Gastroesophageal sphincter (tissue), 4 donors: ENCODE measurements around the gene JCHAIN. TPM values are rescaled to one million over a fixed set of nuclear protein-coding genes. Genes with fewer than 3 reads are reported as not detected.

Experiments used
- ATAC-seq: fragments of 150-250 bp; one replicate; pipeline ENCODE4 v1.9.1; 2016; ENCODE audit warnings: mild to moderate bottlenecking, moderate library complexity
- H3K27ac ChIP-seq, 4 donors: fragments of 200-600 bp; sonication (generic) in 3 of 4; 1 replicate in 3 of 4; 2 replicates in 1 of 4; pipeline ENCODE4 v1.5.1; 2016 to 2019
- H3K27me3 ChIP-seq: fragments of 200-600 bp; sonication (generic); one replicate; pipeline ENCODE4 v1.5.1; 2019
- H3K36me3 ChIP-seq, 2 donors: fragments of 200-600 bp; sonication (generic); one replicate each; pipeline ENCODE4 v1.5.1; 2019; ENCODE audit warnings: control low read depth in 1 of 2
- H3K4me1 ChIP-seq, 3 donors: fragments of 200-600 bp; sonication (generic); 1 replicate in 2 of 3; 2 replicates in 1 of 3; pipeline ENCODE4 v1.5.1; 2016 to 2019; ENCODE audit warnings: control low read depth in 2 of 3
- H3K4me3 ChIP-seq, 2 donors: fragments of 200-600 bp; sonication (generic); one replicate each; pipeline ENCODE4 v1.5.1; 2019; ENCODE audit warnings: mild to moderate bottlenecking in 1 of 2, moderate library complexity in 1 of 2
- H3K9me3 ChIP-seq, 3 donors: fragments of 200-600 bp; sonication (generic); one replicate each; pipeline ENCODE4 v1.5.1; 2017 to 2019; ENCODE audit warnings: control low read depth in 2 of 3
- EP300 ChIP-seq: sonication (generic); formaldehyde crosslinking; IDR thresholded peaks from one replicate; pipeline ENCODE4 v1.6.1; 2017; ENCODE audit warnings: antibody characterized with exemption, mild to moderate bottlenecking
- POLR2A ChIP-seq, 2 donors: fragments of 450-650 bp; IDR thresholded peaks; one replicate each; pipeline ENCODE4 v1.6.1; 2017; ENCODE audit warnings: antibody characterized with exemption in 2 of 2, mild to moderate bottlenecking in 2 of 2, moderate library complexity in 1 of 2
- POLR2AphosphoS5 ChIP-seq: sonication (generic); formaldehyde crosslinking; IDR thresholded peaks from one replicate; pipeline ENCODE4 v1.6.1; 2017; ENCODE audit warnings: antibody characterized with exemption
- WGBS, 2 donors: methylation state at CpG; one replicate each; pipeline ENCODE4 v1.1.5; 2018; ENCODE audit warnings: low coverage in 1 of 2; 5-methylcytosine and 5-hydroxymethylcytosine counted together
- total RNA-seq, 4 donors: library from RNA; depleted of rRNA; stranded (reverse); fragments of >200 nt; gene quantifications; one replicate each; pipeline ENCODE4 v1.1.0, GENCODE V29; 2016
- TF ChIP-seq, protein P1 (sequence below), 4 experiments: fragments of 200-600 bp in 2 of 4; fragments of 450-650 bp in 2 of 4; sonication (generic) in 1 of 4; IDR thresholded peaks; one replicate each; pipeline ENCODE4 v1.5.1; 2017 to 2019; ENCODE audit warnings: antibody characterized with exemption in 4 of 4, mild to moderate bottlenecking in 2 of 4, moderate library complexity in 2 of 4

Gene JCHAIN
- total RNA-seq, 4 donors from 2014 or later: 2.3 to 24.6 (median 7.8) TPM; not detected in 1

DNA sequence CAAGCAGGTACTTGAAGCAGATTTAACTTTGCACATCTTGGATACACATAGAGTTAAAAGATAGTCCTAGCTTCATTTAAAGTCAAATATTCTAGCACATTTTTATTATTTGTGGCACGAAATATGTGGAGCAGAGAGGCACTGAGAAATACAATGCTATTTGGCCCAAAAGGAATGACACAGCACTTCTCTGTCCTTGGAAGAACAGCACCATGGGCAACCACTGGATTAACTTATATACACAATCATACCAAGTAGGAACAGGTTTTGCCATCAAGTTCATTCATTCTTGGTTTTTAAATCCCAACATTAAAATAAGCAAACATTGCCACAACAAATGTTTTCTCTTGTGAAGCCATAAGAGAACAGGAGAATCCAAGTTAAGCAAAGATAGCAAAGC, 38.7 kb downstream of the JCHAIN start:
- TF ChIP-seq EP300 (no peak), POLR2A (IDR thresholded peaks at IDR 0.05) (no peak)
- TF ChIP-seq, protein P1, sequence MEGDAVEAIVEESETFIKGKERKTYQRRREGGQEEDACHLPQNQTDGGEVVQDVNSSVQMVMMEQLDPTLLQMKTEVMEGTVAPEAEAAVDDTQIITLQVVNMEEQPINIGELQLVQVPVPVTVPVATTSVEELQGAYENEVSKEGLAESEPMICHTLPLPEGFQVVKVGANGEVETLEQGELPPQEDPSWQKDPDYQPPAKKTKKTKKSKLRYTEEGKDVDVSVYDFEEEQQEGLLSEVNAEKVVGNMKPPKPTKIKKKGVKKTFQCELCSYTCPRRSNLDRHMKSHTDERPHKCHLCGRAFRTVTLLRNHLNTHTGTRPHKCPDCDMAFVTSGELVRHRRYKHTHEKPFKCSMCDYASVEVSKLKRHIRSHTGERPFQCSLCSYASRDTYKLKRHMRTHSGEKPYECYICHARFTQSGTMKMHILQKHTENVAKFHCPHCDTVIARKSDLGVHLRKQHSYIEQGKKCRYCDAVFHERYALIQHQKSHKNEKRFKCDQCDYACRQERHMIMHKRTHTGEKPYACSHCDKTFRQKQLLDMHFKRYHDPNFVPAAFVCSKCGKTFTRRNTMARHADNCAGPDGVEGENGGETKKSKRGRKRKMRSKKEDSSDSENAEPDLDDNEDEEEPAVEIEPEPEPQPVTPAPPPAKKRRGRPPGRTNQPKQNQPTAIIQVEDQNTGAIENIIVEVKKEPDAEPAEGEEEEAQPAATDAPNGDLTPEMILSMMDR (IDR thresholded peaks at IDR 0.05): no peak
- H3K4me3 ChIP-seq: no peak overlapping the region
- no peaks in the 10 kb centered on the region for H3K9me3 ChIP-seq
- H3K36me3 ChIP-seq: no peaks in the 10 kb centered on the region
- H3K4me1 ChIP-seq: no peaks in the 10 kb centered on the region
- no peak for ATAC-seq
- 77 to 100% methylated on average over 1 of the region's 1 CpG for WGBS, 2 donors
- no peak overlapping the region for H3K27ac ChIP-seq
- H3K27me3 ChIP-seq: no peaks in the 10 kb centered on the region

DNA sequence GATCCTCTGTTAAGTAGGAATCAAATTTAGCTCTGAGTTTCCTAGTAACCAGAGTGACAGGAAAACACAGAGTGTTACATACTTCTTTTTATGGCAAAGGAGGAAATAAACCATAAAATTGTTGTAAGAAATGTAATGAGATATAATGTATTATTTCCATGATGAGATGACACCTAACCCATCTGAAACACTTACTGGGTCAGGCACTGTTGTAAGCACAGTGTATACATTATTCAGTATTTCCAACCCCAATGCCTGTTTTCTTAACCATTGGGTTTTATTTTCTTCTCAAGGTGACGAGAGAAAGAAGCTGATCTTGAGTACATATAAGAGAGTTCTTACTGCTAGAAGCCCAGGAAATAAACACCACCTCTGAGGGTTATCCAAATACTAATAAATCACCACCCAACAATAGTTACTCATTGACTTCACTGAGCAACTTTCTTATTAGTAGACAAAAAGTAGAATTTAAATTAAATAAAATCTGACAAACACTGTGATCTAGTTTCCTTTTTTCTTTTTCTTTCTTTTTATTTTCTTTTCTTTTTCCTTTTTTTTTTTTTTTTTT, 42.0 kb downstream of the JCHAIN start:
- H3K27ac ChIP-seq: no peak overlapping the region
- H3K4me1 ChIP-seq: no peaks in the 10 kb centered on the region
- no peak overlapping the region for H3K4me3 ChIP-seq
- WGBS, 2 donors: 17 to 47% methylated on average over 1 of the region's 1 CpG
- TF ChIP-seq POLR2AphosphoS5 (no peak), EP300 (no peak), POLR2A (IDR thresholded peaks at IDR 0.05) (no peak)
- TF ChIP-seq, protein P1 (IDR thresholded peaks at IDR 0.05): no peak
- ATAC-seq: no peak
- H3K9me3 ChIP-seq: no peaks in the 10 kb centered on the region
- H3K36me3 ChIP-seq: no peaks in the 10 kb centered on the region
- H3K27me3 ChIP-seq: no peaks in the 10 kb centered on the region

DNA sequence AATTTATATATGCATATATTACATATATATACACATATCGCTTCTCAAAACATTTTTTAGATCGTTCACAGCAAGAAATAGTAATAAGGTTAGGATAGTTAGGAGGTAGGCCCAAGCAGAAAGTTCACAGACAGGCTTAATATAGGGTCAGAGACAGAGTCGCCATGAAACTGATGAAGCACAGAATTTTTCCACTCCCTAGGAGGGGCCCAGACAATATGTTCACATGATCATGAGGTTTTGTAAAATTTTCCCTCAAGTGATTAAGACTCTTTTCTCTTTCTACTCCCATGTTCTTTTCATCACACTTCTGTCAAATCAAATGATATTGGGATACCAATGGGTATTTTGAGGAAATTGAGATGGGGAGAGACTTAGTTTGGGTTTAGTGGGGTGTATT, 43.0 kb downstream of the JCHAIN start:
- TF ChIP-seq POLR2A (IDR thresholded peaks at IDR 0.05) (no peak), EP300 (no peak), POLR2AphosphoS5 (no peak)
- TF ChIP-seq, protein P1 (IDR thresholded peaks at IDR 0.05): no peak
- no peak overlapping the region for H3K4me3 ChIP-seq
- no peaks in the 10 kb centered on the region for H3K4me1 ChIP-seq
- no peak for ATAC-seq
- no peak overlapping the region for H3K27ac ChIP-seq
- H3K36me3 ChIP-seq: no peaks in the 10 kb centered on the region
- no peaks in the 10 kb centered on the region for H3K9me3 ChIP-seq
- WGBS, 2 donors: 90 to 100% methylated on average over 3 of the region's 3 CpGs
- H3K27me3 ChIP-seq: no peaks in the 10 kb centered on the region

DNA sequence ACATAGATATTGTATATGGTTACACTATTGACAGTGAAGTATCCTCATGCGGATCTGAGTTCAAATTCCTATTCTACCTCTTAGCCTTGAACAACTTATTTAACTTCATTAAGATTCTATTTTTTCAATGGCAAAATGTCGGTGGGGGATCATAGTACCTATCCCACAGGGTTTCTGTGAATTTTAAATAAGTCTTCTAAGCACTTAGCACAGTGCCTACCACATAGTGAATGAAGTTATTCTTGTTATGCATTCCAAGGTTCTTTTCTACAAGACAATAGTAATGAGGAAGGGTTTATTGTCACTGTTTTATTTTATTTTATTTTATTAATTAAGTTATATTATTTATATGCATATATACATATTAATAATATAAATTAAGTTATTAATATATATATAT, 46.5 kb downstream of the JCHAIN start:
- Histone ChIP-seq H3K27ac (no peak overlapping the region), H3K36me3 (no peaks in the 10 kb centered on the region), H3K9me3 (no peaks in the 10 kb centered on the region), H3K4me3 (no peak overlapping the region), H3K27me3 (no peaks in the 10 kb centered on the region), H3K4me1 (no peaks in the 10 kb centered on the region)
- WGBS, 2 donors: 95 to 96% methylated on average over 2 of the region's 2 CpGs
- no peak for ATAC-seq
- TF ChIP-seq POLR2A (IDR thresholded peaks at IDR 0.05) (no peak), POLR2AphosphoS5 (no peak), EP300 (no peak)
- TF ChIP-seq, protein P1 (IDR thresholded peaks at IDR 0.05): no peak

DNA sequence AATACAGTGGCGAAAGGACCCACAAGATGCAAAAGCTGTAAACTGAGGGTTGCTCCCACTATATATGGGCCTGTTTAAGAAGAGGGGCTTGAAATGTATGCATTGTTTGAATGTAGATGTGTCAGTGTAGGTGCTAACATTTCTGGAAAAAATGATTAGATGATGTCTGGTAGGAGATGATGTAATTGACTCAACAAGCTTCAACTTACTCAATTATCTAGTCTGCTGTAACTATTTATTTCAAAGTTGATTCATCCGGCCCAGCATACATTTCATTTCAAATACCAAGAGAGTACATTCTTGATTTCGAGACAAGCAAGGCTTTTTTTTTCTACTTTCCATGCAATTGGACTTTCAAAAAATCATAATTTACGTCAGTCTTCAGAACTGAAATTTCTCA, 47.0 kb downstream of the JCHAIN start:
- no peaks in the 10 kb centered on the region for H3K4me1 ChIP-seq
- WGBS, 2 donors: 75 to 88% methylated on average over 2 to 4 of the region's 4 CpGs
- H3K4me3 ChIP-seq: no peak overlapping the region
- no peak overlapping the region for H3K27ac ChIP-seq
- H3K36me3 ChIP-seq: no peaks in the 10 kb centered on the region
- TF ChIP-seq POLR2AphosphoS5 (no peak), POLR2A (IDR thresholded peaks at IDR 0.05) (no peak), EP300 (no peak)
- TF ChIP-seq, protein P1 (IDR thresholded peaks at IDR 0.05): no peak
- H3K9me3 ChIP-seq: no peaks in the 10 kb centered on the region
- H3K27me3 ChIP-seq: no peaks in the 10 kb centered on the region
- no peak for ATAC-seq
